ENCODE measurements around the gene KDM2A. TPM values are rescaled to one million over a fixed set of nuclear protein-coding genes. Genes with fewer than 3 reads are reported as not detected.

KDM2A gene
- total RNA-seq, 1 experiment from 2014 or later = 121 TPM

GRCh38 chr11:67282155-67282875, 163.3 kb downstream of the KDM2A start:
- ChIA-PET CTCF (no interaction called here), POLR2A (ENCODE audit: low non-redundant PET) (interaction anchor here (0.6 kb wide), 1 partner anchor 19 kb away, joined by 3 read pairs; no protein-coding TSS in a partner anchor)
- Histone ChIP-seq H3K27me3 (replicated peaks; ENCODE audit: insufficient read depth, low read depth, low read length, poor library complexity) (no peaks in the 10 kb centered on the region), H3K4me3 (ENCODE audit: low read depth, low read length, poor library complexity, severe bottlenecking) (no peak overlapping the region), H3K4me1 (ENCODE audit: insufficient read depth, low read length, poor library complexity, severe bottlenecking) (peaks cover 12% of the 10 kb centered on the region), H3K27ac (ENCODE audit: low read depth, low read length, poor library complexity, severe bottlenecking) (no peak overlapping the region), H3K36me3 (ENCODE audit: insufficient read depth, low read length, poor library complexity, severe bottlenecking) (peaks cover 86% of the 10 kb centered on the region), H3K9me3 (ENCODE audit: low read depth, low read length, poor library complexity, severe bottlenecking) (no peaks in the 10 kb centered on the region)
- no peak for TF ChIP-seq CTCF (conservative IDR thresholded peaks at IDR 0.05; ENCODE audit: low read depth, low read length)
- TF ChIP-seq EZH2 (IDR thresholded peaks at IDR 0.05; ENCODE audit: borderline replicate concordance, low read depth, low read length, poor library complexity, severe bottlenecking) = no peak
- BruUV-seq (replicated peaks) = no TSS peak
- DNase-seq (ENCODE audit: low spot score) = no peak
- intact Hi-C loops (cut with micrococcal nuclease; ENCODE audit: unreplicated experiment) = no loop called here

GRCh38 chr11:67282876-67283371, 163.9 kb downstream of the KDM2A start:
- CTCF ChIA-PET = no interaction called here
- DNase-seq (ENCODE audit: low spot score) = no peak
- TF ChIP-seq CTCF (conservative IDR thresholded peaks at IDR 0.05; ENCODE audit: low read depth, low read length) = no peak
- Histone ChIP-seq H3K9me3 (ENCODE audit: low read depth, low read length, poor library complexity, severe bottlenecking) (no peaks in the 10 kb centered on the region), H3K27ac (ENCODE audit: low read depth, low read length, poor library complexity, severe bottlenecking) (no peak overlapping the region), H3K27me3 (replicated peaks; ENCODE audit: insufficient read depth, low read depth, low read length, poor library complexity) (no peaks in the 10 kb centered on the region), H3K4me1 (ENCODE audit: insufficient read depth, low read length, poor library complexity, severe bottlenecking) (peaks cover 12% of the 10 kb centered on the region), H3K36me3 (ENCODE audit: insufficient read depth, low read length, poor library complexity, severe bottlenecking) (peaks cover 86% of the 10 kb centered on the region), H3K4me3 (ENCODE audit: low read depth, low read length, poor library complexity, severe bottlenecking) (no peak overlapping the region)
- intact Hi-C loops (cut with micrococcal nuclease; ENCODE audit: unreplicated experiment) = no loop called here
- POLR2A ChIA-PET (ENCODE audit: low non-redundant PET) = interaction anchor here (0.6 kb wide), 1 partner anchor 20 kb away, joined by 3 read pairs; no protein-coding TSS in a partner anchor
- BruUV-seq (replicated peaks) = no TSS peak

- Histone ChIP-seq H3K9me3 (ENCODE audit: low read depth, low read length, poor library complexity, severe bottlenecking) (no peaks in the 10 kb centered on the region), H3K27ac (ENCODE audit: low read depth, low read length, poor library complexity, severe bottlenecking) (peak overlapping the region; percentile 1), H3K4me1 (ENCODE audit: insufficient read depth, low read length, poor library complexity, severe bottlenecking) (peaks cover 11% of the 10 kb centered on the region), H3K36me3 (ENCODE audit: insufficient read depth, low read length, poor library complexity, severe bottlenecking) (peaks cover 85% of the 10 kb centered on the region), H3K27me3 (replicated peaks; ENCODE audit: insufficient read depth, low read depth, low read length, poor library complexity) (no peaks in the 10 kb centered on the region), H3K4me3 (ENCODE audit: low read depth, low read length, poor library complexity, severe bottlenecking) (no peak overlapping the region)
- DNase-seq (ENCODE audit: low spot score) = no peak
- ChIA-PET CTCF (no interaction called here), POLR2A (ENCODE audit: low non-redundant PET) (no interaction called here)
- intact Hi-C loops (cut with micrococcal nuclease; ENCODE audit: unreplicated experiment) = no loop called here
- no peak for TF ChIP-seq EZH2 (IDR thresholded peaks at IDR 0.05; ENCODE audit: borderline replicate concordance, low read depth, low read length, poor library complexity, severe bottlenecking)
- no peak for TF ChIP-seq CTCF (conservative IDR thresholded peaks at IDR 0.05; ENCODE audit: low read depth, low read length)
- BruUV-seq (replicated peaks) = no TSS peak
Observed at GRCh38 chr11:67283481-67283963, 164.5 kb downstream of the KDM2A start.
